ENCODE results near the gene SZT2.
"Not testable (repeated sequence)": the region's sequence is repeated elsewhere in the genome, so short reads cannot be mapped to it uniquely, and the experiment has no call there.

Gene SZT2

DNA sequence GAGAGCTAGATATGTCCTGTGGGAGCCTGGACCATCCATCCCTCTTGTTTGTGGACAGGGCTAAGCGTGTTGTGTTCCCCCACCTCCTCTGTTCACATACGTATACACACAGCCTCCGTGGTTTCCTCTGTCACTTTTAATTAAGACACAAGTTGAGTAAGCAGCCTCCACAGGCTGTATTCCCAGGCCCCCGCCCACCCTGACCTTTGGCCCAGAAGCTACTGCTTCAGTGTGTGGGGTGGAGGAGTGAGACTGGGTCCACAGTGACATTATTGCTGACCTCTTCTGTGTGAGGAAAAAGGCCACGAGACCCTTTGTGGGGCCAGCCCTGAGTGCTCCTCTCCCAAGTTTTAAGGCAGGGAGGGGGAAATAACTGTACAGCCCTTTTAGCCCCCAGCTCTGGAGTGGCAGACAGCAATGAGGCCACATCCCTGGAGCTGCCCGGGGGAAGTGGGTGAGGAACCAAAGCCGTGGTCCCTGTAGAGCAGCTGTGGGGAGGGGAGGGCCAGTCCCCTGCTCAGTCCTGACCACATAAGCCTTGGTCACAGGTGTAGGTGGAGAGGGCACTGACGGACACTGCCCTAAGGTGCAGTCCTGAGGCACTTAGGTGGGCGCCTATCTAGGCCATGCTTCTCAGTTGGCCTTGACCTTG, 26.3 kb upstream of the SZT2 start:
- DNase-seq, result peak in 1 of 2 donors; percentile 56

DNA sequence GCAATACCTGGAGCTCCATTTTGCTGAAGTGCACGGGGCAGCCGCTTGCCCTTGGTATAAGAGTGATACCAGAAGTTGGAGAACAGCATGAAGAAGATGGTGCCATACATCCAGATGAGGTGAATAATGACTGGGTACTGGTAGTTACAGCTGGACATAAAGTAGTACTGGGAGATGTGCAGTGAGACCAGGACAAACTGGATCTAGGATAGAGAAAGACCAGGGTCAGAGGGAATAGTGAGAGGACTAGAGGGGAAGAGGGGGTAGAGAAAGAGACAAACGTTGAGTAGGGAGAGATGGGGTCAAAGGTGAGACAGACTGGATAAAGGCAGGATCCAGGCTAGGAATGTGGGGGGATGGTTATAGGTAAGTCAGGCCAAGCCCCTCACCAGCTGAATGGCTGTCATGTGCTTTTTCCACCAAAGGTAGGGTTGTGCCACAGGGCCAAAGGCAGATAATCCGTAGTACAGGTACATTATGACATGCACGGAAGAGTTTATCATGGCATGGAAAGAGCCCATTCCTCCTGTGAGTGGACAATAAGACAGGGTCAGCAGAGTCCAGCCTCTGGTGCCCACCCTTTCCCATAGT, 25.7 kb upstream of the SZT2 start:
- DNase-seq, result no peak

GRCh38 chr1:43365678-43366077, 24.0 kb upstream of the SZT2 start:
- DNase-seq, result no peak

GRCh38 chr1:43366179-43366578, 23.5 kb upstream of the SZT2 start:
- DNase-seq, result no peak

- DNase-seq, result no peak
Measured at GRCh38 chr1:43366601-43367025, 23.1 kb upstream of the SZT2 start.

DNA sequence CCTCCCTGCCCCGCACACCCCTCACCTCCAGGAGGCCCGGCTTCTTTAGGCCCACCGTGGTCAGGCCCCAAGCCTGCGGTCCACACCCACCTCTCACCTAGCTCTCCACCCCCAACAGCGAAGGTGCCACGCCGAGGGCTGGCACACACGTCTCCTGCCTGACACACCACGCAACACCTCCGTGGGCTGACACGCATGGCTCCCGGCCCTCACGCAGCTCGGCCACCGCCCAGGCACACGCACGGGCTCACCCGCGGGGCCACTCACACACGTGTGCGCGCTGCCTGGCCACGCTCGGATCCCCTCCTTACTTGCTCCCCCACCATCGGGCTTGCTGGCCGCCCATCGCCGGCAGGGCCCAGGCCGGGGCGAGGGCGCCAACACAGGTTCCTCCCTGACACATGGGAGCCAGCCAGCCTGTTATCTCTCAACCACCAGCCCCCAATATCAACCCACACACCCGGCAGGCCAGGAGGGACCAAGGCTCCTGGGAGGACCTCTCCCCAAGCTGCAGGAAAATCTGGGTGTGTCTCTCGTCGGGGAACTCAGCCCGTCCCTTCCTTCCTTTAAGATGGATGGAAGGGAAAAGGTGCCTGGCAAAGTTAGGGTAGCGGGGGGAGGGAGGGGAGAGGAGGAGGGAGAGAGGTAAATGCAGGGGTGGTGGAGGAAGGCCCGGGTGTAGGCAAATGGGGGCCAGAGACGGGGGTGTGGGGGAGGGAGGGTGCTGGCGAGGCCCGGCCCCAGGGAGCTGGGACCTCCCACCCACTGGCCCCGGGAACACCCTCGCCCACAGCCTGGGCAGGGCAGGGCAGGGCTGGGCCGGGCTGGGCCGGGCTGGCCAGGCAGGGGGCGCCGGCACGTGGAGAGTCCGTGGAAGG, 22.4 kb upstream of the SZT2 start:
- no peak for DNase-seq

DNA sequence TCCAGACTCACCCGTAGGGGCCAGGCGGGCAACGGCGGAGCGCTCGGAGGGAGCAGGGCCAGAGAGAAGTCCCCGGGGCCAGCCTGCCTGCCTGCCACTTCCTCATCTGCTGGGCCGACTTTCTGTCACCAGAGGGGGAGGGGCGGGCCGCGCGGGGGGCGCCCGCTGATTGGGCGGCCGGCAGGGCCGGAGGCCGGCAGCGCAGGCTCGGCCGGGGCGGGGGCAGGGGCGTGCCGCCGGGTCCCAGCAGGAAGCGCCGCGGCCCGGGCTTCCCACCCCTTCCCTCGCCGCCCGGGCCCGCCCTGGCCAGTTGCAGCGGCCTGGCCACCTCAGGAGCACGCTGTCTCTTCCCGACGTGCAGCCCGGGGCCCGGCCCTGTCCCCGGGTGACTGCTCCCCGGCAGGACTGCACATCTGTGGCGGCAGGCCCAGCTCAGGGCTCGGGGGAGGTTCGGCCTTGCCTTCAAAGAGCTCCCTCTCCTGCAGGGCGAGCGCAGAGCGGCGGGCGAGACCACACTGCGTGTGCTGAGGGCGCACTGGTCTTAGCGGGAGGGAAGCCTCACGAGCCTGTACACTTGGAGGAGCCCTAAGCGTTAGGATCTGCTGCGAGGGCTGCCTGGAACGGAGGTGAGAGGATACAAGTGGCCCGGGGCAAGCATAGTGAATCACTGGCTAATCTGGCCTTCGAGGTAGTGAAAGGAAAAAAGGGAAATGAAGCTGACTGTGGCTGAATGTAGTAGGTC, 21.6 kb upstream of the SZT2 start, which contains the start of gene ELOVL1:
Gene ELOVL1, minus strand, starts transcription at position 108 of the 742 bp plus-strand sequence. CDS start 2,402 bp downstream, outside the sequence.
- DNase-seq, result peak; percentile 91 to 95

- no peak for DNase-seq
Measured at GRCh38 chr1:43368646-43369020, 21.1 kb upstream of the SZT2 start.

- not testable (repeated sequence) for DNase-seq
Measured at GRCh38 chr1:43369779-43370178, 19.9 kb upstream of the SZT2 start.

- no peak for DNase-seq
Measured at GRCh38 chr1:43370564-43370963, 19.1 kb upstream of the SZT2 start.

GRCh38 chr1:43372172-43372571, 17.5 kb upstream of the SZT2 start:
- no peak for DNase-seq

GRCh38 chr1:43373066-43373940, 16.4 kb upstream of the SZT2 start:
- peak in 1 of 2 donors; percentile 18 for DNase-seq

GRCh38 chr1:43376723-43377235, 12.9 kb upstream of the SZT2 start:
- no peak for DNase-seq

DNA sequence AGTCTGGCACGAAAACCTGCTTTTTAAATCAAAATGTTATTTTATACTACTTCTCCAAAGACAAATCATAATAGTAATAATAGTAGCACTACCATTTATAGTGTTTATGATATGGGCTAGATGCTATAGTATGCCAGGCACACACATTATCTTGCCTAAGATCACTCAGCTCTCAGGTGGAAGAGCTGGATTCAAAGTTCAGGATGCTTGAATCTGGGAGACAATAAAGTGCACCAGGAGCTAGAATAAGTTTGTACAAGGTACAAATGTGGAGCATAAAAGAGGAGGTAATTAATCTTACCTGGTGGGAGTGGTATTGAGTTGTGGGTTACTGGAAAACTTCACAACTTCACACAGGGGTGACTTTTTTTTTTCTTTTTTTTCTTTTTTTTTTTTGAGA, 11.9 kb upstream of the SZT2 start:
- DNase-seq, result no peak

- no peak for DNase-seq
Measured at GRCh38 chr1:43379476-43379875, 10.2 kb upstream of the SZT2 start.

GRCh38 chr1:43381612-43382011, 8.1 kb upstream of the SZT2 start:
- peak; percentile 75 to 92 for DNase-seq

DNA sequence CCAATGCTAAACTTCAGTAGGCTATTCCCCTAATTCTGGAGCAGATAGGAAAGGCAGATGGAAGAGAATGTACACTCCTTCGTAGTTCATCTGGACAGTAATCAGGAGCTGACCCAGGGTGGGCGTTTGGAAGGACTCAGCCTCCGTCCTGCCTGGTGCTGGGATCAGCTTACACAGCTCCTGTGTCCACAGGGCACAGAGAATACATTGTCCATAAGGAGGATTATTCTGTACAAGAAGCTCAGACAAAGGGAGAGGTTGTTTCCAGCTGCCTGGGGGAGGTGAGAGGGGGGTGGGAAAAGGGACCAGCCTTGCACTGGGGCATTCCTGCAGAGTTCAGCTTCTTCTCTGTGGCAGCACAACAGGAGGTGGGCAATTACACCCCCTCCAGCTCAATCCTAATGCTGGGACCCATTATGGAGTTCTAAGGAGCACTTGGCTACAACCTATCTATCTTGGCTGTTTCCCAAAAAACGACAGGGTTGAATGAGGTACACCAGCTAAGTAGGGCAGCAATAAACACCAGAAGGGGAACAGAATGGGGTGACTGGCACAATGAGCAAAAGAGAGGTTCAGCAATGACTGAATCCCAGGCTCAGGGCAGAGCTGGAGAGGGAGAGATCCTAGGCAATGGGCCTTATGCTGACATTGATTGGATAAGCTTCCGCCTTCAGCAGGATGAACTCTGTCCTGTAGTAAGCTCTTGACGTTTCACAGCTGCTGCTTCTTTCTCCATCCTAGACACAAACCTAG, 7.5 kb upstream of the SZT2 start:
- no peak for DNase-seq

GRCh38 chr1:43383449-43383848, 6.2 kb upstream of the SZT2 start:
- no peak for DNase-seq

DNA sequence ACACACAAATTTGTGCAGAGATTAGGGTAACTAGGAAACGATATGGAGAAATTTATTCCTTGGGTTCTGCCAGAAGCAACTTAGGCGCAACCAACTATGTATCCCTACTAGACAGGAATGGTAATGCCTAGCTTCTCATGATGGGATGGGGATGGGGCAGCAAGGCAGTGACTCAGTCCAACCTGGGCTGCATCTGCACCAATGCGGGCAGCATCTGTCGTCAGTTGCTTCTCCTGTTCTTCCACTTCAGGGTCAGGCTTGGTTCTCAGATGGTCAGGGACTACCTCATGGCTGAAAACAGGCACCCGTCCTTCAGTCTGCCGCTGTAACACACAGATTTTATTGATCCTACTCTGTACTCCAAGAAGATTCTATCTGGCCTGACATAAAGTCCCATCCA, 3.0 kb upstream of the SZT2 start:
- no peak for DNase-seq

- peak; percentile 78 to 83 for DNase-seq
Measured at GRCh38 chr1:43387976-43388599, 1.6 kb upstream of the SZT2 start.

DNA sequence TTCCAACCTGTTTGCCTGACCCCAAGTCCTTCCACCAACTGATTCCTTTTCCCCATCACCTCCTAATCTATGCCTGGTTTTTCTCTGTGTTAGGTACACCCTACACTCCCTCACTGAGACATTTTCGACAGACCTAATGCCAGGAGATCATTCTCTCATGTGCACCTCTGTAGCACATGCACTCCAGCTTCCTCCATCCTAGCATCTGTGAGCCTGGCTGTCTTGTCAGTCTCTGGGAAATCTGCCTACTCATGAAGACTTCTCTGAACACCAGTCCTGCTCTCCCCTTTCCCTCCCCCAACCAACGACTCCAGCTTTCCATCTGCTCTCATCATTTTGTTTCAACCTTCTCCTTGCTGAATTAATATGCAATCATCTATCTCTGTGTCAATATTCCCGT, 1.1 kb upstream of the SZT2 start:
- no peak for DNase-seq
